GM18505 (cell line): ENCODE results near the gene RPA3.

Experiments used
- ATAC-seq: cut with Tn5 transposase; IDR thresholded peaks from one replicate; pipeline ENCODE4 v1.9.1; 2021; ENCODE audit not compliant: unreplicated experiment
- POLR2A ChIP-seq: IDR thresholded peaks from 4 replicates; pipeline ENCODE4 v1.6.1; 2011; ENCODE audit warnings: borderline replicate concordance; ENCODE audit not compliant: insufficient read depth, insufficient read length; ENCODE audit errors: extremely low read depth

RPA3 gene

DNA sequence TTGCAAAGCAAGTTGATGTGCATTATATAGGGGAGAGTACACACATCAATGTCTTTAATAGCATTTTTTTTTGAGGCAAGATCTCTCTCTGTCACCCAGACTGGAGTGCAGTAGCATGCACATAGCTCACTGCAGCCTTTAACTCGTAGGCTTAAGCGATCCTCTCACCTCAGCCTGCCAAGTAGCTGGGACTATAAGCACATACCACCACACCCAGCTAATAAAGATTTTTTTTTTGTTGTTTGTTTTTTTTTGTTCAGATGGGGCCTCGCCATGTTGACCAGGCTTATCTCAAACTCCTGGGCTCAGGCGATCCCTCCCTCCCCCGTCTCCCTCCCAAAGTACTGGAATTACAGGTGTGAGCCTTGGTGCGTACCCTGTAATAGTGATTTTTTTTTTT is 76.3 kb downstream of the RPA3 start:
- ATAC-seq: no peak
- no peak for TF ChIP-seq POLR2A

- ATAC-seq: peak; percentile 4
- TF ChIP-seq POLR2A: no peak
Measured at GRCh38 chr7:7641129-7641663, 77.2 kb downstream of the RPA3 start.

DNA sequence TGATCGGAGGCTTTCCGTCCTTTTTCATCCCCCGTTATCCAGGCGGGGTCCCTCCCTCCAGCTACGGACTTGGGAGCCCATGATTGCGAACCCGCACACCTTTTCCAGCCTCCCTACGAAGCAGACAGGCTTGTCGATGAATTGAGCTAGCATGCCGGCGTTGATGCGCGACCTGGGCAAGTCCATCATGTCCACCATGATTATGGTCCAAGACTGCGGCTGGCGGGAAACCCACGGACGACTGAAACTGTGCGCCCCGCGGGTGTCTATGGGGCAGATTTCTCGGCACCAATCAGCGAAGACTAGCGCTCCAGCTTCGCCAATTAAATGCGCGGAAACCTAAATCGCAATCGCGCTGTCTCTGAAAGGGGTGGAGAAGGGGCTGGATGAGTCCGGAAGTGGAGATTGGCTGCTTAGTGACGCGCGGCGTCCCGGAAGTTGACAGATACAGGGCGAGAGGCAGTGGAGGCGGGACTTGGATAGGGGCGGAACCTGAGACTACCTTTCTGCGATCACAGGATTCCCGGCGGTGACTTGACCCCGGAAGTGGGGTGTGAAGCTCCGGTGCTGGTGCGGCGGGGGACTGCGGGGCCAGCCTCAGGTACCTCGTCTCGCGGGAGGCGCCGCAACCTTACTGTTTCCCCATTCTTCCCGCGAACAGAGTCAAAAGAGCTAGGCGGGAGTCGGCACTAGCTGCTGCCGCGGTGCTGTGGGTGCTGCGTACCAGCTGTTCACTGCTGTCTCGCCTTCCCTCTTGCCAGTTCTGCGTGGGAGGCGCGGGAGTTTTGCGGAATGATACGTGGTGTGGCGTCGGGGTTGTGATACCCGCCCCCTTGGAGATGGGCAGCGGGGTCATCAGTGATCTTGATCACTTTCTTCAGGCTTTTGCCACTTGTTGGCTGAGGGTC is 77.9 kb downstream of the RPA3 start, which contains the start of gene UMAD1:
Gene UMAD1 (plus strand): TSS at position 532 of the 908 bp plus-strand sequence. CDS start 32,620 bp downstream, outside the sequence.
- peak; percentile 97 for ATAC-seq
- peak; percentile 76 for TF ChIP-seq POLR2A

GRCh38 chr7:7639847-7640220 is 78.6 kb downstream of the RPA3 start:
- TF ChIP-seq POLR2A: no peak
- ATAC-seq: no peak

GRCh38 chr7:7639421-7639820 is 79.0 kb downstream of the RPA3 start:
- no peak for ATAC-seq
- no peak for TF ChIP-seq POLR2A

DNA sequence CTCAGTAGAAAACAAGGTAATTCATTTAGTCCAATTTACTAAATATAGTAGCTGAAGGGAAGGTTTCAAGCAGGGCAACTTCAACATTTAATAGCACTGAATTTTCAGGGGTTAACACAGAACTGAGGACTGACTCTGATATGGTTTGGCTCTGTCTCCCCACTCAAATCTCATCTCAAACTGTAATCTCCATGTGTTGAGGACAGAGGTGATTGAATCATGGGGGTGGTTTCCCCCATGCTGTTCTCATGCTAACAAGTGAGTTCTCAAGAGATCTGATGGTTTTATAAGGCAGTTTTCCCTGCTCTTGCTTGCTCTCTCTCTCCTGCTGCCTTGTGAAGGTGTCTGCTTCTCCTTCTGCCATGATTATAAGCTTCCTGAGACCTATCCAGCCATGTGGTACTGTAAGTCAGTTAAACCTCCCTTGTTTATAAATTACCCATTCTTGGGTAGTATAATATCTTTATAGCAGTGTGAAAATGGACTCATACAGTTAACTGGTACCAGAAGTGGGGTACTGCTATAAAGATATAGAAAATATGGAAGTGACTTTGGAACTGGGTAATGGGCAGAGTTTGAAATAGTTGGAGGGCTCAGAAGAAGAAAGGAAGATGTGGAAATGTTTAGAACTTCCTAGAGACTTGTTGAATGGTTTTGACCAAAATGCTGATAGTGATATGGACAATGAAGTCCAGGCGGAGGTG is 87.6 kb downstream of the RPA3 start:
- no peak for TF ChIP-seq POLR2A
- no peak for ATAC-seq

DNA sequence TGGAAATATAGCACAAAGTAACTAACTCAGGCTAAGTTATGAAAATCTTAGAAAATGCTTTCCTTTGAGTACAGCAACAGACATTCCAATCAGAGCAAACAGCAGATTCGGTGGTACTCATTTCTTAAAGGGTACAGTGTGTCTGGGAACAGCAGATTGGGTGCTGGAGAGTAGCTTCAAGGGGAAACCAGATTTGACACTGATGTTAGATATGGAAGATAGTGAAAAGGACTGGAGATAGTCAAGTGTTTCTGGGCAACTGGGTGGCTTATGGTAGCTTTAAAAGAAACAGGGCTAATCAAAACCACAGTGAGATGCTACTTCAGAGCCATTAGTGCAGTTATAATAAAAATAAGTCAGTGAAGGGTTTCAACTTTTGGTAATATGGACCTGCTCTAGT is 89.9 kb downstream of the RPA3 start:
- ATAC-seq: no peak
- TF ChIP-seq POLR2A: no peak

GRCh38 chr7:7620644-7621210 is 97.7 kb downstream of the RPA3 start:
- no peak for ATAC-seq
- no peak for TF ChIP-seq POLR2A

DNA sequence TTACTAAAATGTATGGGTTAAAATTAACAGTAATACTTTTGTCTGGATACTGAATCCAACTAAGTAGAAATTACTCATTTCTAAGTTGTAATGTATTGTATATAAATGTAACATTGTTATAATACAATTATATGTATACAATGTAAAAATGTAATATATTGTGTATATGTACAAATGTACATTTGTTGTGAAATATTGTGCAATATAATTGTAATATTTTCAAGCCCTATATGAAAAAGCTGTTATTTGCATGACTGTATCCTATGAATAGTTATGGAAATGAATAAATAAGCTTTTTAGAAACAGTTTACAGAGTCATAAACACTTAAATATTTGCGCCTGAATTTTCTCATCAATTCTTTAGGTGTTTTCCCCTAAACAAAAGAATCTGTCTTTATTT is 98.2 kb downstream of the RPA3 start:
- ATAC-seq: no peak

DNA sequence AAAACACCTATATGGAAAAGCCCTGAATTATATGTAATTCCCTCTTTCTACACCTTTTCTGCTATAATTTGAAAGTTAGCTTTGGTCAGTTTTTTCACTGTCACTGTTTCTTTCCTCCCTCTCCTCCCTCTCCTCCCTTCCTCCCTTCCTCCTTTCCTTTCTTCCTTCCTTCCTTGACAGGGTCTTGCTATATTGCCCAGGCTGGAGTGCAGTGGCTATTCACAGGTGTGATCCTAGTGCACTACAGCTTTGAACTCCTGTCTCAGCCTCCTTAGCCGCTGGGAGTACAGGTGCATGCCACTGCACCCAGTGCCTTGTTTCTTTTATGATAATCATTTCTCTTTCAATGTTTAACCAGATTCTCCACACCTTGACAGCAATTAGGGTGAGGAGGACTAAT is 100.0 kb downstream of the RPA3 start:
- no peak for ATAC-seq
- no peak for TF ChIP-seq POLR2A

More for the DNA sequence above, 98.2 kb downstream of the RPA3 start:
- TF ChIP-seq POLR2A: no peak

- no peak for ATAC-seq
Measured at GRCh38 chr7:7617550-7617949, 100.9 kb downstream of the RPA3 start.

DNA sequence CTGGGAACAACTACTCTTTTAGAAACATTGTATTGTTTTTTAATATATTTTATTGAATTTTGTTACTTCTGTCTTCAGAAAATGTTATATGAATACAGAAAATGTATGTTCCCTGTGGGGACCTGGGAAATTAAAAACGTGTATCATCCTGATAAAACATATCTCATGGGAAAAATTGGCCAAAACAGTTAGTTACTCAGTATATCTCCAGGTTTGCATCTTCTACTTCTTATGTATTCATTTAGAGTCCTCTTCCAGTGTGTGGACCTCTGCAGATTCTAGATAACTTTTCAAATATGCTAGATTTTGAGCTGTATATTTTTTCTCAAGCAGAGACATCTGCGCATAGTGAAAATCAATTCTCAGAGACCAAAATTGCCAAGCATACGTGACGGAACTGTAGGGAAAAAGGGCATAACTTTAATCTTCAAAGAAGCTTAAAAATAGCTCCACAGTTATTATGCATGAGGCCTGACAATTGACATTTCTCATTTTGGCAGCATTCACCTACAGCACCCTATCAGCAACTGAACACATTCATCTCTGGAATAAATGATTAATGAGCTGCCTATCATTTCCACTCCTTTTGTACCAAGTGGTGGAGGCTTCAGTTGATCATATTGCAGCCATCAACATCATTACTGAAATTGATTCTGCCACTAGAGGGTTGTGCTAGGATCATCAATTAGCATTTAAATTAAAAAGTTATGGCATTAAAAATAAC is 104.2 kb downstream of the RPA3 start:
- no peak for TF ChIP-seq POLR2A
- no peak for ATAC-seq

More at GRCh38 chr7:7617550-7617949, 100.9 kb downstream of the RPA3 start:
- TF ChIP-seq POLR2A: no peak

GRCh38 chr7:7613210-7613609 is 105.2 kb downstream of the RPA3 start:
- no peak for ATAC-seq
- TF ChIP-seq POLR2A: no peak
